Right lobe of liver (tissue), 6 donors: Measurements from ENCODE around the gene MFN2. TPM values are rescaled to one million over a fixed set of nuclear protein-coding genes. Genes with fewer than 3 reads are reported as not detected.

ENCODE experiments used
- ATAC-seq, 4 donors: fragments of 200-7000 bp; cut with Tn5 transposase; one replicate each; pipeline ENCODE4 v1.9.1; 2020; ENCODE audit warnings: mild to moderate bottlenecking in 4 of 4, moderate library complexity in 4 of 4
- DNase-seq, 3 donors: peaks; one replicate each; pipeline ENCODE4 v3.0.0-alpha.2; 2020
- H3K27ac ChIP-seq, 3 donors: fragments of 200-600 bp; one replicate each; pipeline ENCODE4 v1.8.0; 2022
- H3K27me3 ChIP-seq, 2 donors: fragments of 200-600 bp; one replicate each; pipeline ENCODE4 v1.8.0; 2022
- H3K36me3 ChIP-seq, 4 donors: fragments of 200-600 bp; sonication (generic) in 1 of 4; one replicate each; pipeline versions ENCODE4 v1.5.1 to v1.8.0; 2017 to 2022; ENCODE audit warnings: control low read depth in 1 of 4
- H3K4me1 ChIP-seq, 4 donors: fragments of 200-600 bp; sonication (generic) in 1 of 4; one replicate each; pipeline versions ENCODE4 v1.5.1 to v1.8.0; 2017 to 2022; ENCODE audit warnings: control low read depth in 1 of 4
- H3K4me3 ChIP-seq, 3 donors: fragments of 200-600 bp; one replicate each; pipeline ENCODE4 v1.8.0; 2022
- H3K9me3 ChIP-seq, 4 donors: fragments of 200-600 bp; sonication (generic) in 1 of 4; one replicate each; pipeline versions ENCODE4 v1.5.1 to v1.8.0; 2017 to 2022; ENCODE audit warnings: control low read depth in 1 of 4
- CTCF ChIP-seq, 4 donors: fragments of 200-600 bp in 3 of 4; fragments of 450-650 bp in 1 of 4; IDR thresholded peaks; one replicate each; pipeline versions ENCODE4 v1.5.1 to v1.8.0; 2016 to 2022; ENCODE audit warnings: antibody characterized with exemption in 4 of 4, mild to moderate bottlenecking in 2 of 4
- POLR2A ChIP-seq: fragments of 450-650 bp; IDR thresholded peaks from one replicate; pipeline ENCODE4 v1.6.1; 2017; ENCODE audit warnings: antibody characterized with exemption, mild to moderate bottlenecking
- WGBS: methylation state at CpG from one replicate; pipeline ENCODE4 v1.1.6; 2018; ENCODE audit warnings: low coverage, low lambda C conversion rate; ENCODE audit not compliant: insufficient coverage; ENCODE audit errors: missing lambda C conversion rate; 5-methylcytosine and 5-hydroxymethylcytosine counted together
- intact Hi-C, 2 donors: fragments of 100-400 bp; cut with DNase I; formaldehyde crosslinking; loops; one replicate each; pipeline versions ENCODE4 v1.11.2 to v1.14.1; 2022
- total RNA-seq, 6 experiments: library from RNA; depleted of rRNA in 2 of 6; stranded (reverse); fragments of >200 nt in 2 of 6; fragmentation: NEBNext Ultra II Directional in 3 of 6; extraction: Animal tissue kit (Norgen Biotek cat#: 25700) in 3 of 6; gene quantifications; one replicate each; pipeline versions ENCODE4 v1.1.0 to v1.2.4, GENCODE V29; 2016 to 2023
- donor health status: DM: no; HTN: yes; CAD: no.
- donor health status: DM: no; HTN: no; CAD: no.
- donor health status: DM: no; HTN: no; CAD: no.
- donor health status: DM: no; HTN: yes; CAD: no.
- donor health status: DM: no; HTN: yes; CAD: no.

Gene MFN2
- total RNA-seq, 6 experiments from 2014 or later, result 46.2 to 64.0 (median 61.7) TPM

GRCh38 chr1:12056331-12056841, 76.1 kb downstream of the MFN2 start:
- Histone ChIP-seq H3K27ac (no peak overlapping the region), H3K9me3 (no peaks in the 10 kb centered on the region), H3K4me3 (no peak overlapping the region), H3K27me3 (no peaks in the 10 kb centered on the region), H3K4me1 (no peaks in the 10 kb centered on the region), H3K36me3 (no peaks in the 10 kb centered on the region)
- TF ChIP-seq CTCF (IDR thresholded peaks at IDR 0.05), result no peak
- no peak for TF ChIP-seq POLR2A
- no peak for DNase-seq
- 41% methylated on average over 9 of the region's 16 CpGs for WGBS
- ATAC-seq, result no peak
- intact Hi-C loops, result no loop called here

DNA sequence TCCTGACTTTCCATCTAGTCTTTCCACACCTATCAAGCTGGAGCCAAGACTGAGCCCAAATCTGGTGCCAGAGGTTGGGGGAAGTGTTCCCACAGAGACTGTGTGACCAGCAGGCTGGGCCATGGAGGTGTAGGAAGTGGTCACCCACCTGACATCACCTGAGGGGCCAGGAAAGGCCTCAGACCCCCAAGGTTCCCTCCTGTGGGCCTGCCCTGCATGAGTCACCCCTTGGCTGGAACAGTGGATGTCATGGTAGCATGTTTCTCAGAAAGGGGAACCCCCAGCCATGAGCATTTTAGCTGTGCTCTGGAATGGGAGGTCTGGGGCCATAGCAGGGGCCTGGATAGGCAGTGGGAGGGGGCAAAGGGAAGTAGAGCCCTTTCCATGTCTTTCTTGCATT, 77.1 kb downstream of the MFN2 start:
- no peak for DNase-seq
- Histone ChIP-seq H3K36me3 (no peaks in the 10 kb centered on the region), H3K4me1 (no peaks in the 10 kb centered on the region), H3K27ac (no peak overlapping the region), H3K27me3 (no peaks in the 10 kb centered on the region), H3K9me3 (no peaks in the 10 kb centered on the region), H3K4me3 (no peak overlapping the region)
- TF ChIP-seq CTCF (IDR thresholded peaks at IDR 0.05) (no peak), POLR2A (no peak)
- no peak for ATAC-seq
- intact Hi-C loops, result no loop called here

DNA sequence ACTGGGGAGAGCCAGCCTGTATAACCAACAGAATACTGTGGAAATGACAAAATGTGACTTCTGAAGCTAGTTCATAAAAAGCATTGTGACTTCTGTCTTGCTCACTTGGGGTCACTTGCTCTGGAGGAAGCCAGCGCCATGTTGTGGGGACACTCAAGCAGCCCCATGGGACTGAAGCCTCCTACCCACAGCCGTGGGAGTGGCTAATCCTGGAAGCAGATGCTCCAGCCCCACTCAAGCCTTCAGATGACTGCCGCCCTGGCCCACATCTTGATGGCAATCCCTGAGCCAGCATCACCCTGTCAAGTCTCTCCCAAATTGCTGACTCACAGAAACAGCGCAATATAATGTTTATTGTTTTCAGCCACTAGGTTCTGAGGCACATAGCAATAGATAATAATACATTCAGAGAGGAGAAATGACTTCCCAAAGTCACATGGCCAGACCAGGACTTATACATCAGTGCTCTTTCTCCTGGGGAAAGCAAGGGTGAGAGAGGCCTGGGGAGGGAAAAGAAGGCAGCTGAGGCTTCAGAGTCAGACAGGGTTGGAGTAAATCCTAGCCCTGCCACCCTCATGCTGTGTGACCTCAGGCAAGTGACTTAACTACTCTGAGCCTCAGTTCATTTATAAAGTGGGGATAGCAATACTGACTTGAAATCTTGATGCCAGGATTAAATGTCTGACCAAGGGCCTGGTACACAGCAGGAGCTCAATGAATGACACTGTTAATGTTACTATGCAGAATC, 77.9 kb downstream of the MFN2 start:
- no peak for TF ChIP-seq POLR2A
- TF ChIP-seq CTCF (IDR thresholded peaks at IDR 0.05), result no peak
- no peak overlapping the region for H3K4me3 ChIP-seq
- no peaks in the 10 kb centered on the region for H3K36me3 ChIP-seq
- no peaks in the 10 kb centered on the region for H3K9me3 ChIP-seq
- no peak for DNase-seq
- H3K27ac ChIP-seq, result no peak overlapping the region
- intact Hi-C loops, result no loop called here
- 100% methylated on average over 1 of the region's 4 CpGs for WGBS
- no peak for ATAC-seq
- no peaks in the 10 kb centered on the region for H3K27me3 ChIP-seq
- H3K4me1 ChIP-seq, result no peaks in the 10 kb centered on the region

- Histone ChIP-seq H3K4me1 (no peaks in the 10 kb centered on the region), H3K9me3 (no peaks in the 10 kb centered on the region), H3K36me3 (no peaks in the 10 kb centered on the region), H3K4me3 (no peak overlapping the region), H3K27me3 (peaks cover 0 to 9% of the 10 kb centered on the region in 2 donors), H3K27ac (no peak overlapping the region)
- DNase-seq (no peak), ATAC-seq (no peak)
- TF ChIP-seq CTCF (IDR thresholded peaks at IDR 0.05), result no peak
- no peak for TF ChIP-seq POLR2A
- intact Hi-C loops, result no loop called here
- 83% methylated on average over 2 of the region's 3 CpGs for WGBS
These were observed 79.0 kb downstream of the MFN2 start for GRCh38 chr1:12059226-12059625.
